ENCODE data around the gene RNU1-4. TPM values are rescaled to one million over a fixed set of nuclear protein-coding genes. Genes with fewer than 3 reads are reported as not detected.
A peak's percentile ranks its signal among the peaks of the same experiment; 100 is the strongest.

Gene RNU1-4
- total and polyA plus RNA-seq, 2 of the 13 experiments (the other 11 are each of a cell fraction or from before 2014, with no cell fraction given), result under 0.01 to 11,018 TPM

- TF ChIP-seq ZNF770 (CRISPR knock-in tag; IDR thresholded peaks at IDR 0.05) (0 out of 2 replicates have a peak, but pooled peaks have one; percentile 12), JUND (CRISPR knock-in tag; IDR thresholded peaks at IDR 0.05) (peak; percentile 68; the same call in 1 of the 2 replicates), HINFP (CRISPR knock-in tag; IDR thresholded peaks at IDR 0.05; ENCODE audit: low read depth) (peak; percentile 47; the same call in 1 of the 2 replicates), ZSCAN31 (CRISPR knock-in tag; IDR thresholded peaks at IDR 0.05; ENCODE audit: low read depth) (0 out of 2 replicates have a peak, but pooled peaks have one; percentile 20), NR2F6 (IDR thresholded peaks at IDR 0.05) (peak; percentile 53; the same call in 1 of the 2 replicates), NR2F6 (CRISPR knock-in tag; IDR thresholded peaks at IDR 0.05) (peak; percentile 53; the same call in 1 of the 2 replicates), ATF3 (CRISPR knock-in tag; IDR thresholded peaks at IDR 0.05) (peak; percentile 34; the same call in 1 of the 2 replicates), ATAD3A (CRISPR knock-in tag; IDR thresholded peaks at IDR 0.05) (0 out of 2 replicates have a peak, but pooled peaks have one; percentile 20), MXD4 (CRISPR knock-in tag; IDR thresholded peaks at IDR 0.05) (peak; percentile 65), ZFX (CRISPR knock-in tag; IDR thresholded peaks at IDR 0.05; ENCODE audit: low read depth) (peak; percentile 36; the same call in 1 of the 2 replicates), MNT (IDR thresholded peaks at IDR 0.05) (peak; percentile 19; the same call in 1 of the 2 replicates), PRDM10 (CRISPR knock-in tag; IDR thresholded peaks at IDR 0.05; ENCODE audit: low read depth) (peak; percentile 49; the same call in 1 of the 2 replicates), THAP9 (CRISPR knock-in tag; IDR thresholded peaks at IDR 0.05; ENCODE audit: borderline replicate concordance) (peak; percentile 74; the same call in 1 of the 2 replicates), DRAP1 (CRISPR knock-in tag; IDR thresholded peaks at IDR 0.05) (peak; percentile 35; the same call in 1 of the 2 replicates)
These were observed 26.5 kb downstream of the RNU1-4 start (continued) for GRCh38 chr1:16766689-16767256.
